Memory B cell (primary cell): ENCODE results near the gene UQCRC1.
"Not testable (repeated sequence)": the region's sequence is repeated elsewhere in the genome, so short reads cannot be mapped to it uniquely, and the experiment has no call there.

ENCODE experiments used
- ATAC-seq: fragments of 150-1000 bp; cut with Tn5 transposase; 2 replicates; pipeline ENCODE4 v1.10.0; 2021; ENCODE audit warnings: low read depth, mild to moderate bottlenecking, moderate library complexity
- DNase-seq, 2 donors: peaks; one replicate each; pipeline ENCODE4 v3.0.0; 2022; ENCODE audit warnings: low spot score in 2 of 2
- H3K27ac Mint-ChIP-seq: one replicate; pipeline ENCODE4 v1.8.0; 2022; ENCODE audit warnings: mild to moderate bottlenecking, moderate library complexity, mixed read lengths
- H3K27me3 Mint-ChIP-seq: one replicate; pipeline ENCODE4 v1.8.0; 2022; ENCODE audit warnings: mixed read lengths
- H3K36me3 Mint-ChIP-seq: one replicate; pipeline ENCODE4 v1.8.0; 2022; ENCODE audit warnings: mild to moderate bottlenecking, mixed read lengths
- H3K4me1 Mint-ChIP-seq: one replicate; pipeline ENCODE4 v1.8.0; 2022; ENCODE audit warnings: mixed read lengths
- H3K4me3 Mint-ChIP-seq: one replicate; pipeline ENCODE4 v1.8.0; 2022; ENCODE audit warnings: mild to moderate bottlenecking, moderate library complexity, mixed read lengths
- H3K9me3 Mint-ChIP-seq: one replicate; pipeline ENCODE4 v1.8.0; 2022; ENCODE audit warnings: mixed read lengths

UQCRC1 gene

GRCh38 chr3:48553886-48554845, 55.3 kb downstream of the UQCRC1 start:
- Mint-ChIP-seq H3K4me3 (no peak overlapping the region), H3K27me3 (no peaks in the 10 kb centered on the region)
- DNase-seq: no peak

GRCh38 chr3:48553361-48553760, 56.1 kb downstream of the UQCRC1 start:
- Mint-ChIP-seq H3K4me3 (no peak overlapping the region), H3K27ac (no peak overlapping the region), H3K27me3 (no peaks in the 10 kb centered on the region), H3K4me1 (peaks cover 10% of the 10 kb centered on the region), H3K9me3 (no peaks in the 10 kb centered on the region), H3K36me3 (no peaks in the 10 kb centered on the region)
- ATAC-seq (no peak), DNase-seq (no peak)

More at GRCh38 chr3:48553886-48554845, 55.3 kb downstream of the UQCRC1 start:
- Mint-ChIP-seq H3K4me1 (peaks cover 15% of the 10 kb centered on the region), H3K36me3 (no peaks in the 10 kb centered on the region), H3K9me3 (no peaks in the 10 kb centered on the region), H3K27ac (no peak overlapping the region)
- no peak for ATAC-seq

- Mint-ChIP-seq H3K4me1 (peaks cover 6% of the 10 kb centered on the region), H3K27ac (no peak overlapping the region), H3K27me3 (no peaks in the 10 kb centered on the region), H3K36me3 (no peaks in the 10 kb centered on the region), H3K9me3 (no peaks in the 10 kb centered on the region), H3K4me3 (no peak overlapping the region)
- DNase-seq (no peak), ATAC-seq (no peak)
Measured at GRCh38 chr3:48552111-48552951, 57.1 kb downstream of the UQCRC1 start.

- H3K27me3 Mint-ChIP-seq, H3K4me3 Mint-ChIP-seq: not testable (repeated sequence)
Measured at GRCh38 chr3:48551651-48552050, 57.8 kb downstream of the UQCRC1 start.

More at GRCh38 chr3:48551651-48552050, 57.8 kb downstream of the UQCRC1 start:
- not testable (repeated sequence) for H3K36me3 Mint-ChIP-seq, DNase-seq, H3K4me1 Mint-ChIP-seq, H3K27ac Mint-ChIP-seq, H3K9me3 Mint-ChIP-seq, ATAC-seq
